ENCODE results near the gene NPR2. TPM values are rescaled to one million over a fixed set of nuclear protein-coding genes. Genes with fewer than 3 reads are reported as not detected.

The NPR2 gene
- total RNA-seq, 2 experiments from 2014 or later = 4.7 to 9.8 TPM

- Histone ChIP-seq H3K4me1 (ENCODE audit: insufficient read depth, low read length, poor library complexity, severe bottlenecking) (peaks cover 26% of the 10 kb centered on the region), H3K27ac (ENCODE audit: low read depth, low read length, poor library complexity, severe bottlenecking) (no peak overlapping the region), H3K36me3 (ENCODE audit: insufficient read depth, low read length) (no peaks in the 10 kb centered on the region), H2AFZ (ENCODE audit: low read length) (no peak overlapping the region), H4K20me1 (ENCODE audit: insufficient read depth, low read length) (no peaks in the 10 kb centered on the region), H3K79me2 (ENCODE audit: insufficient read depth, low read depth, low read length) (no peaks in the 10 kb centered on the region), H3K9me3 (ENCODE audit: low read length) (no peaks in the 10 kb centered on the region), H3K9me2 (ENCODE audit: insufficient read depth, low read length) (no peaks in the 10 kb centered on the region), H3K4me2 (ENCODE audit: low read length) (no peak overlapping the region), H3K4me3 (ENCODE audit: low read depth, low read length, poor library complexity, severe bottlenecking) (no peak overlapping the region)
- CTCF ChIA-PET (ENCODE audit: unreplicated experiment) = no interaction called here
- no TSS peak for BruUV-seq (replicated peaks)
- POLR2A ChIA-PET = interaction anchor here (1.1 kb wide), 1 partner anchor 8 kb away, joined by 5 read pairs; no protein-coding TSS in a partner anchor
- intact Hi-C loops (cut with micrococcal nuclease; ENCODE audit: unreplicated experiment) = no loop called here
- TF ChIP-seq CTCF (conservative IDR thresholded peaks at IDR 0.05; ENCODE audit: low read length) = no peak
- no peak for TF ChIP-seq EZH2phosphoT487 (IDR thresholded peaks at IDR 0.05; ENCODE audit: borderline replicate concordance, low read depth, low read length)
- no peak for DNase-seq (ENCODE audit: low spot score)
Observed at GRCh38 chr9:35842020-35842745, 50.8 kb downstream of the NPR2 start.

- Histone ChIP-seq H3K4me3 (ENCODE audit: low read depth, low read length, poor library complexity, severe bottlenecking) (no peak overlapping the region), H3K4me1 (ENCODE audit: insufficient read depth, low read length, poor library complexity, severe bottlenecking) (peaks cover 32% of the 10 kb centered on the region), H3K4me2 (ENCODE audit: low read length) (no peak overlapping the region), H3K9me2 (ENCODE audit: insufficient read depth, low read length) (no peaks in the 10 kb centered on the region), H3K36me3 (ENCODE audit: insufficient read depth, low read length) (no peaks in the 10 kb centered on the region), H4K20me1 (ENCODE audit: insufficient read depth, low read length) (no peaks in the 10 kb centered on the region), H3K9me3 (ENCODE audit: low read length) (no peaks in the 10 kb centered on the region), H3K27ac (ENCODE audit: low read depth, low read length, poor library complexity, severe bottlenecking) (no peak overlapping the region), H3K79me2 (ENCODE audit: insufficient read depth, low read depth, low read length) (no peaks in the 10 kb centered on the region), H2AFZ (ENCODE audit: low read length) (no peak overlapping the region)
- POLR2A ChIA-PET = interaction anchor here (1.1 kb wide), 1 partner anchor 9 kb away, joined by 5 read pairs; no protein-coding TSS in a partner anchor
- no peak for TF ChIP-seq EZH2phosphoT487 (IDR thresholded peaks at IDR 0.05; ENCODE audit: borderline replicate concordance, low read depth, low read length)
- TF ChIP-seq CTCF (conservative IDR thresholded peaks at IDR 0.05; ENCODE audit: low read length) = no peak
- CTCF ChIA-PET (ENCODE audit: unreplicated experiment) = no interaction called here
- DNase-seq (ENCODE audit: low spot score) = no peak
- intact Hi-C loops (cut with micrococcal nuclease; ENCODE audit: unreplicated experiment) = no loop called here
- no TSS peak for BruUV-seq (replicated peaks)
Observed at GRCh38 chr9:35842795-35843194, 51.4 kb downstream of the NPR2 start.

- Histone ChIP-seq H3K9me3 (ENCODE audit: low read length) (no peaks in the 10 kb centered on the region), H3K4me3 (ENCODE audit: low read depth, low read length, poor library complexity, severe bottlenecking) (no peak overlapping the region), H3K4me2 (ENCODE audit: low read length) (peak overlapping the region; percentile 50), H3K36me3 (ENCODE audit: insufficient read depth, low read length) (no peaks in the 10 kb centered on the region), H3K79me2 (ENCODE audit: insufficient read depth, low read depth, low read length) (no peaks in the 10 kb centered on the region), H2AFZ (ENCODE audit: low read length) (no peak overlapping the region), H4K20me1 (ENCODE audit: insufficient read depth, low read length) (no peaks in the 10 kb centered on the region), H3K4me1 (ENCODE audit: insufficient read depth, low read length, poor library complexity, severe bottlenecking) (peaks cover 39% of the 10 kb centered on the region), H3K27ac (ENCODE audit: low read depth, low read length, poor library complexity, severe bottlenecking) (peak overlapping the region; percentile 13), H3K9me2 (ENCODE audit: insufficient read depth, low read length) (no peaks in the 10 kb centered on the region)
- ChIA-PET POLR2A (interaction anchor here (1.3 to 1.5 kb wide), 3 partner anchors 9 to 53 kb away, joined by 3 to 4 read pairs (median 3); no protein-coding TSS in a partner anchor), CTCF (ENCODE audit: unreplicated experiment) (no interaction called here)
- intact Hi-C loops (cut with micrococcal nuclease; ENCODE audit: unreplicated experiment) = no loop called here
- DNase-seq (ENCODE audit: low spot score) = peak; percentile 76
- TF ChIP-seq EZH2phosphoT487 (IDR thresholded peaks at IDR 0.05; ENCODE audit: borderline replicate concordance, low read depth, low read length) (no peak), CTCF (conservative IDR thresholded peaks at IDR 0.05; ENCODE audit: low read length) (no peak)
- no TSS peak for BruUV-seq (replicated peaks)
Observed at GRCh38 chr9:35844628-35845270, 53.4 kb downstream of the NPR2 start.
